ENCODE measurements around the gene MSH3. TPM values are rescaled to one million over a fixed set of nuclear protein-coding genes. Genes with fewer than 3 reads are reported as not detected.

Gene MSH3
- total and polyA plus RNA-seq, 2 donors from 2014 or later: 7.0 to 22.1 TPM

GRCh38 chr5:80608731-80609130 is 45.7 kb upstream of the MSH3 start:
- intact Hi-C loops (cut with DNase I): no loop called here
- H3K27me3 ChIP-seq (ENCODE audit: control insufficient read depth, insufficient read depth, low read length): no peaks in the 10 kb centered on the region
- peaks cover 0 to 7% (median 0%) of the 10 kb centered on the region in 3 donors for H3K9me3 ChIP-seq (ENCODE audit: control insufficient read depth in 2 of 3, insufficient read depth in 1 of 3, low read length in 3 of 3)
- TF ChIP-seq CTCF (IDR thresholded peaks at IDR 0.05; ENCODE audit: borderline replicate concordance, extremely low read depth, insufficient read depth): no peak
- H3K9ac ChIP-seq (ENCODE audit: low read length in 3 of 3): no peak overlapping the region
- H3K27ac ChIP-seq (ENCODE audit: low read depth in 2 of 2, low read length in 2 of 2): no peak overlapping the region
- no peak overlapping the region for H3K4me3 ChIP-seq (ENCODE audit: low read length in 3 of 3)
- H3K4me1 ChIP-seq (ENCODE audit: control insufficient read depth in 2 of 3, insufficient read depth in 2 of 3, low read depth in 1 of 3, low read length in 3 of 3): no peaks in the 10 kb centered on the region
- DNase-seq (no peak), FAIRE-seq (no peak)
- H3K36me3 ChIP-seq (ENCODE audit: control insufficient read depth in 2 of 3, insufficient read depth in 3 of 3, low read length in 3 of 3): no peaks in the 10 kb centered on the region

- DNase-seq: no peak
- Histone ChIP-seq H3K4me1 (ENCODE audit: control insufficient read depth in 2 of 3, insufficient read depth in 2 of 3, low read depth in 1 of 3, low read length in 3 of 3) (no peaks in the 10 kb centered on the region), H3K4me3 (ENCODE audit: low read length in 3 of 3) (no peak overlapping the region), H3K27ac (ENCODE audit: low read depth in 2 of 2, low read length in 2 of 2) (no peak overlapping the region), H3K27me3 (ENCODE audit: control insufficient read depth, insufficient read depth, low read length) (no peaks in the 10 kb centered on the region), H3K9ac (ENCODE audit: low read length in 3 of 3) (no peak overlapping the region), H3K9me3 (ENCODE audit: control insufficient read depth in 2 of 3, insufficient read depth in 1 of 3, low read length in 3 of 3) (peaks cover 0 to 7% (median 0%) of the 10 kb centered on the region in 3 donors), H3K36me3 (ENCODE audit: control insufficient read depth in 2 of 3, insufficient read depth in 3 of 3, low read length in 3 of 3) (no peaks in the 10 kb centered on the region)
- intact Hi-C loops (cut with DNase I): no loop called here
- TF ChIP-seq CTCF (IDR thresholded peaks at IDR 0.05; ENCODE audit: borderline replicate concordance, extremely low read depth, insufficient read depth): no peak
- FAIRE-seq: no peak
Observed at GRCh38 chr5:80609692-80610091, 44.8 kb upstream of the MSH3 start.

GRCh38 chr5:80615266-80615914 is 39.1 kb upstream of the MSH3 start:
- Histone ChIP-seq H3K9me3 (ENCODE audit: control insufficient read depth in 2 of 3, insufficient read depth in 1 of 3, low read length in 3 of 3) (no peaks in the 10 kb centered on the region), H3K4me1 (ENCODE audit: control insufficient read depth in 2 of 3, insufficient read depth in 2 of 3, low read depth in 1 of 3, low read length in 3 of 3) (no peaks in the 10 kb centered on the region), H3K36me3 (ENCODE audit: control insufficient read depth in 2 of 3, insufficient read depth in 3 of 3, low read length in 3 of 3) (no peaks in the 10 kb centered on the region), H3K4me3 (ENCODE audit: low read length in 3 of 3) (no peak overlapping the region), H3K27me3 (ENCODE audit: control insufficient read depth, insufficient read depth, low read length) (no peaks in the 10 kb centered on the region), H3K27ac (ENCODE audit: low read depth in 2 of 2, low read length in 2 of 2) (no peak overlapping the region), H3K9ac (ENCODE audit: low read length in 3 of 3) (no peak overlapping the region)
- DNase-seq: no peak
- no peak for TF ChIP-seq CTCF (IDR thresholded peaks at IDR 0.05; ENCODE audit: borderline replicate concordance, extremely low read depth, insufficient read depth)
- FAIRE-seq: no peak
- intact Hi-C loops (cut with DNase I): no loop called here

GRCh38 chr5:80618438-80618837 is 36.0 kb upstream of the MSH3 start:
- H3K27me3 ChIP-seq (ENCODE audit: control insufficient read depth, insufficient read depth, low read length): no peaks in the 10 kb centered on the region
- intact Hi-C loops (cut with DNase I): no loop called here
- FAIRE-seq: no peak

More at GRCh38 chr5:80618438-80618837, 36.0 kb upstream of the MSH3 start:
- Histone ChIP-seq H3K4me3 (ENCODE audit: low read length in 3 of 3) (no peak overlapping the region), H3K27ac (ENCODE audit: low read depth in 2 of 2, low read length in 2 of 2) (no peak overlapping the region), H3K4me1 (ENCODE audit: control insufficient read depth in 2 of 3, insufficient read depth in 2 of 3, low read depth in 1 of 3, low read length in 3 of 3) (no peaks in the 10 kb centered on the region), H3K36me3 (ENCODE audit: control insufficient read depth in 2 of 3, insufficient read depth in 3 of 3, low read length in 3 of 3) (no peaks in the 10 kb centered on the region), H3K9ac (ENCODE audit: low read length in 3 of 3) (no peak overlapping the region), H3K9me3 (ENCODE audit: control insufficient read depth in 2 of 3, insufficient read depth in 1 of 3, low read length in 3 of 3) (no peaks in the 10 kb centered on the region)
- no peak for DNase-seq
- TF ChIP-seq CTCF (IDR thresholded peaks at IDR 0.05; ENCODE audit: borderline replicate concordance, extremely low read depth, insufficient read depth): no peak
